HG03342 (cell line): ENCODE measurements around the gene TGFB3.
"Not testable (repeated sequence)": the region's sequence is repeated elsewhere in the genome, so short reads cannot be mapped to it uniquely, and the experiment has no call there.

ENCODE experiments used
- ATAC-seq: cut with Tn5 transposase; IDR thresholded peaks from one replicate; pipeline ENCODE4 v1.9.1; 2021; ENCODE audit warnings: mild to moderate bottlenecking, moderate library complexity; ENCODE audit not compliant: unreplicated experiment

Gene TGFB3

GRCh38 chr14:75981426-75982265 is at the start of gene TGFB3:
Gene TGFB3, minus strand, starts transcription at chr14:75981995. Its CDS starts 1,102 bp downstream, at chr14:75980893.
- peak; percentile 49 for ATAC-seq

DNA sequence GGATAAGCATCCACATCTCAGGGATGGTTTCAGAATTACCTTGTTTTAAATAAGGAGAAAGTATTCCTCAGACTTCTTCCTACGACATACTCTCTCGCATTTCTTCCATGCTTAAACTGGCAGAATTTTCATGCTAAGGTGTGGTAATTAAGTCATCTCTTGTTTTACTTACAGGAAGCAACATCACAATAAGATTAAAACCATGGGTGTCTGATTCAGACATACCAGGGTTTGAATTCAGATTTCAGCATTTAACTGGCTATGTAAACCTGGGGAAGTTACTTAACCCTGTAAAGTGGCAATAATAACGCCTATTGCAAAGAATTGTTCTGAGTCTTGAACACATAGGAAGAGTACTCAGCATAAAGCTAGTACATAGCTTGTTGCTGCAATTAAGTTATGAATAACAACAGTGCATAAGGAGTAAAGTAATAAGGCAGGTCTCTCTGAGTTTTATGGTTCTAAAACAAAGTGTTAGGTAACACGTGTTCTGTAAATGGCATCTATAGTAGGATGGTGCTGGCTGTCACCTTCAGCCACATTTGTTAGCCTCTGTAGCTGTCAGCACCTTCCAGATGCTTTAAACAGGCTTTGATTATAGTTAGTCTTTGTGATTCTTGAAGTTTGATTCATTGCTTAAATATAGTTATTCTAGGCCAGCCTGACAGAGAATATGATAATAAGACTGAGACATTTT is 42.6 kb upstream of the TGFB3 start:
- ATAC-seq = no peak

- no peak for ATAC-seq
These were observed 42.0 kb upstream of the TGFB3 start for GRCh38 chr14:76023757-76024156.

GRCh38 chr14:76022991-76023390 is 41.2 kb upstream of the TGFB3 start:
- no peak for ATAC-seq

GRCh38 chr14:76019676-76020075 is 37.9 kb upstream of the TGFB3 start:
- ATAC-seq = no peak

DNA sequence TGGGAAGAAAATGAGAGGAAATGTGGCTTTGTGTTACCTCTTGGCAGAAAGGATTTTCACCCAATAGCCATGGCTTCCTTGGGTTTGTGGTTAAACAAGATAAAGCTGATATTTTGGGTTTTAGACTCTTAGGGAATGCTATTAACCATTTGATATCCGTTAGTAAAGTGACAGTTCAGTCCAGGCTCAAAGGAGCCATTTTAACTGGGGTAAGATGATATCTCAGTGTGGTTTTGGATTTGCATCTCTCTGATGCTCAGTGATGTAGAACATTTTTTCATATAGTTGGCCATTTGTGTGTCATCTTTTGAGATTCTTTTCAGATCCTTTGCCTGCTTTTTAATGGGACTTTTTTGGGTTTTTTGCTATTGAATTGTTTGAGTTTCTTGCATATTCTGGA is 33.9 kb upstream of the TGFB3 start:
- ATAC-seq = no peak

DNA sequence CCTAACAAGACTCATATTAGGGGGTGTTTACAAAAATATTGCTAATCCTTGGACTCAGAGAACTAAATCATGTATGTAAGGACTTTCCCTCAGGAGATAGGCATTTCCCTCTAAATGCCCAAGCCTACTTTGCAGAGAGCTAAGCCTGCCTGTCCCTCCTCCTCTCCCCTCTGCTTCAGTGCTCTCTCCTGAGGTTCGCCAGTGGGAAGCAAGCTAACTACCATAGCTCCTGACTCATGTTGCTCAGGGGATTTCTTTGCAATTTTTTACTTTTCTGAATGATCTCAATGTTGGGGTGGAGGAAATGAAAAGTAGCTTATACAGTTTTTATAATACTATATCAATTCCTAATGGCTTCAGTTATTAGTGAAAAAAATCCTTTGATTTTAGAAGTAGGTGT is 33.4 kb upstream of the TGFB3 start:
- ATAC-seq = no peak

GRCh38 chr14:76012354-76012753 is 30.6 kb upstream of the TGFB3 start:
- ATAC-seq = no peak

DNA sequence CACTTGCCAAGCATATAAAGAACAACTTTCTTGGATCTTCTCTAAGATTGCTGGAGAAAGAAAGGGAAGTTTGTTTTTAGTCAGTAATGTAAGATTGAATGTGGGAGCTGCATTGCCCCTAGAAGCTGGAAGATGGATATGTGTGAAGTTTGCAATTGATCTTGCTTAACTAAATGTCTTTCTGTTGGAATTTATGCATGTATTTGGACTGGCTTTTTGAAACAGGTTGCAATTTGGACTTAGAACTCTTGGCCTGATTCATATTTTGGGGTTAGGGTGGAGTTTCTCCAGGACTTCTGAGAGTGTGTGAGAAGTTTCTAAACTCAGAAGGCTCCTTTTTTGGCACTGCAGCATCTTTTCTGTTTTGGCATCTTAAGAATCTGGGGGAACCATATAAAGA is 30.1 kb upstream of the TGFB3 start:
- no peak for ATAC-seq

DNA sequence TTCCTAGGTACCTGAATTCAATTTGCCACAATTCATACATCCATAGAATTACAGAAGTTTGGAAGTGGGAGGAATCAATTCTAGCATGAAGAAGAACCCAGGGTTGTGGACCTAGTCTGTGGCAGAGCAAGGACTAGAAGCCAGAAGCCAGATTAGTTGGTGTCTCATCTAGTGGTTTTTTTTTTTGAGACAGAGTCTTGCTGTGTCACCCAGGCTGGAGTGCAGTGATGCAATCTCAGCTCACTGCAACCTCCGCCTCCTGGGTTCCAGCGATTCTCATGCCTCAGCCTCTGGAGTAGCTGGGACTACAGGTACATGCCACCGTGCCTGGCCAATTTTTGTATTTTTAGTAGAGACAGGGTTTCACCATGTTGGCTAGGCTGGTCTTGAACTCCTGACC is 27.8 kb upstream of the TGFB3 start:
- not testable (repeated sequence) for ATAC-seq

- ATAC-seq = no peak
These were observed 26.1 kb upstream of the TGFB3 start for GRCh38 chr14:76007852-76008251.

- no peak for ATAC-seq
These were observed 25.6 kb upstream of the TGFB3 start for GRCh38 chr14:76007379-76007778.

- no peak for ATAC-seq
These were observed 24.5 kb upstream of the TGFB3 start for GRCh38 chr14:76006253-76006652.

DNA sequence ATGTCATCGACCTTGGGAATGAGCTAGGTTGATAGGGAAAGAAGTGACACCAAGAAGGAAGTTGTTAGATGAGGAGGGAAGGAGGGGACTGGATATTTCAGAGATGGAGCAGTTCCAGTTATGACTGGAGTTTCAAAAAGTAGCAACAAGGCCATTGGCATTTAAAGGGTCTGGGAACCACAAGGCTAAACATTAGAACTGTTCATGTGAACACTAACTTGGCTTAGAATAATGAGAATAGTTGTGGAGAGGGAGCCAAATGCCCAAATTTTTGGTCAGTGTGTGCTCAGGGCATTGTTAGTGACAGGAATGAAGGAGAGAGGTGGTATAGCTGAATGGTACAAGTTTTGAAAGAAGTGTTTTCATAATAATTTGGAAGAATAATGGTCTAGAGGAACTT is 20.6 kb upstream of the TGFB3 start:
- no peak for ATAC-seq

DNA sequence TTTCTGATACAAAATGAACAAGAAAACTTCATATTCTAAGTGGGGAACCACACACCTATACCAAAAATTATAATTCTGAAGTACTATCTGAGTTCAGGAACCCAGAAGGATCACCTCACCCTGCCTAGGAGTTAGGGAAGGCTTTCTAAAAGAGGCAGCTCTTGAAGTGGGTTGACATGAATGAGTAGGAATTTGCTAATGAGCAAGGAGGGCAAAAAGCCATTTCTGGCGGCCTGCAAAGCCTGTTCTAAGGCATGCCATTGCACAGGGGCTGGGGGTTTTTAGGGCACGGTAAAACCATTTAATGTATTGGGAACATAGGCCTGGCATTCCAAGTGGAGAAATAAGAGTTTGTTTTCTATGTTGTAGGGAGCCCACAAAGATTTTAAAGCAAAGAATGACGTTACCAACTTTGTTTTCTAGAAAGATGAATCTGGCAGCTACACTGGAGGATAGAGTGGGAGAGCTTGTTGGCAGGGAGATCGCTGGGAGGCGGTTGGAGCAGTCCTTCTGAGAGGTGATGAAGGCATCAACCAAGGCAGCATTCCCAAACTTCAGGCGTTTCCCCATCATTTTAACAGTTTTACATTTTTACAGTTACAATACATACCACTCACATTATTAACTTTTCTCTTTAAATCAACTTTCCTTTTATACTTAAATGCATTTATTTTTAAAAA is 17.9 kb upstream of the TGFB3 start:
- no peak for ATAC-seq

DNA sequence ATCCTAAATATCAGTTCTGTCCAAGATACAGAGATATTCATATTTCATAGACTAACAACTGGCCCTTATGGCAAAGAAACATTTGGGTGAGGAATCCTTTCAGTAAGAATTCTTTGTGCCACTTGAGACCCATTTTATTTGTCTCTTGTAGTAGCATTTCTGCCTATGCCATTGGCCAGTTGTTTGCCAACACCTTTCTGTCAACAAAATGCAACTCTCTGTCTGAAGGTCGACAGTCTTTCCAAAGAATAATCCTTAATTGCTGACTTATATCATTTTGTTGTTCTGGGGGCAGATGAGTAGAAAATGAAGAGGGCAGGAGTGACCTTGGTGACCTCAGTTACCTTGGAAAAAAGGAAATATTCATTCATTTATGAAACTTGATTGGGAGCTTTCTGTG is 14.7 kb upstream of the TGFB3 start:
- ATAC-seq = no peak

GRCh38 chr14:75995372-75996041 is 13.7 kb upstream of the TGFB3 start:
- no peak for ATAC-seq

DNA sequence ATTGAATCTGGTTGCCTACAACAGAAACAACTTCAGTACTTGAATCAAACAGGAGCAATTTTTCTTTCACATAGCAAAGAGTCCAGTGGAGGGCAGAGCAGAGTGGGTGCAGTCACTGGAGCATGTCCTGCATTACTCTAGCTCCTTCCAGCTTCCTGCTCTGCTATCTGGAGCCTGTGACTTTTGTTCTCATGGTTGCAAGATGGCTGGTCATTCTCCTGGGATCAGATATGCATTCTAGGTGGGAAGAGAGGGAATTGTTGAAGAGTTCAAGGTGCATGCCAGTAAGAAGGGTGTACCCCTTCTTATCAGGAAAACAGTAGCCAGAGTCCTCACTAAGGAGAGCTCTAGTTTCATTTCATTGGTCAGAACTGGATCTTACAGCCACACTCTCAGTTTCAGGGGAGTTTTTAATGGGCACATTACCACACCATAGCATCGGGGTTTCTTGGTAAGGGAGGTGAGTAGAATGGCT is 11.8 kb upstream of the TGFB3 start:
- ATAC-seq = peak; percentile 67

DNA sequence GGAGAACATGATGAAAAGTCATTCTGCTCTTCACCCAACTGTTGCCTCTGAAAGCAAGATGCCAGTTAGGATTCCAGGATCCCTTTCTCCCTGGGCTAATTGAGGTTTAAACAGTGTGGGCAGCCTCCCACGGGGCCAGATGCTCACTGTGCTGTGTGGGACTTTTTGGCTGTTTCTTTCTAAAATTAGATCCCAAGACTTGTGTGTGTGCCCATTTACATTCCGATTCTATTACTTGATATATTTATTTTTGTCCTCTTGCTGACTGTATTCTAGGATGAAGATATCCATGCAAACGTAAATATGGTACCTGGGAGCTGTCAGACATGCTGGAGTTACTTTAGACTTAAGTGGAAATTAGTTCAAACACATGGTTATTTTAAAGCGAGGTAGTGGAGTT is 10.0 kb upstream of the TGFB3 start:
- no peak for ATAC-seq

DNA sequence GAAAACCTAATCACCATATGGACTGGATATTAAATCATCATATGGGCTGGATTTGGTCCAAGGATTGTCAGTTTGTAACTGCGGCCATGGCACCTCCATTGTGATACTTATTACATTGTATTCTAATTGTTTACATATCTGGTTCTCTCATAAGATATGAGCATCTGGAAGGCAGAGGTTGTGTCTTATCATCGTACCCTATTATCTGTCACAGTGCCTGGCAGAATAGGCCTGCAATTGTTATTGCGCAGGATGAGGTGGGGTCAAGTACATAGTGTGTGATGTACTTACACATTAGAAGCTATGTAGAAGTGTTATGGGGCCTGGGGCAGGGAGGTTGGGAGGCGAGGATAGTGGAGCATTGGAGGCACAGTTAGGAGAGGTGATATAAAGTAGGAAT is 8.5 kb upstream of the TGFB3 start:
- ATAC-seq = no peak

- no peak for ATAC-seq
These were observed 7.3 kb upstream of the TGFB3 start for GRCh38 chr14:75989134-75989533.
